Posterior cingulate gyrus (tissue), 11 donors: ENCODE data around the gene TRPT1.

ENCODE experiments used
- DNase-seq, 10 donors: peaks; one replicate each; pipeline versions ENCODE4 v3.0.0 to v3.0.0-alpha.2; 2020 to 2021; ENCODE audit warnings: mixed read lengths in 3 of 10
- intact Hi-C: fragments of 100-400 bp; cut with DNase I; formaldehyde crosslinking; loops from one replicate; pipeline ENCODE4 v1.15.1; 2023

Gene TRPT1

DNA sequence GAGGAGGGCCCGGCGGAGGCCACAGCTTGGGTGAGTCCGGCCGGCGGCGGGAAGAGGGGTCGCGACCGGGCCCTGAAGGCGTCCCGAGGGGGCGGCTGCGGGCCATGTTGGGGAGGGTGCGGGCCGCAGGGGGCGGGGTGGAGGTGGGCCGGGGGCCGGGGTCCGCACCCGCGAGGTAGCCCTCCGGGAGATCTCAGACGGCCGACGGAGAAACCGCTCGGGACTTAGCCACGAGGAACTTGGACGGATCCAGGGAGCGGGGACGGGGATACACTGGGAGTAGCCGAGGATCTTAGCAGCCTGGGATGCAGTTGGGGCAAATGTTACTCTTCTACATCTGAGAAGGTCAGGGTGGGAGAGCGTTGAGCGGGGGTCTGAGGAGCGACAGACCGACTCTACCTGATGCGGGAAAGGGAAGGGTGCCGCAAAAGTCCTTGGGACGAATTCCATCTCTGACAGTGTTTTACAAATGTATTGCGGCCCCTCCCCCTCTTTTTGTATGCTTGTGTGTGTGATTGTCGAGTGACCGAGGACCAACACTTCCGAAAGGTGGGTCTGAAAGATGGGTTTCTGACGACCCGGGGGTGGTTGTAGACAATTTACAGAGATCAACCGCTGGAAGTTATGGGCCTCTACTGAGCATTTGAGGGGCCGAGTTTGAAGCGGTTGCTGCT lies 39.4 kb downstream of the TRPT1 start:
- peak in 1 of 10 donors; percentile 70 for DNase-seq
- intact Hi-C loops, result loop anchor here (10.0 kb wide), 1 partner anchor 48 kb away; the partner anchor contains the start of genes DNAJC4 and VEGFB

DNA sequence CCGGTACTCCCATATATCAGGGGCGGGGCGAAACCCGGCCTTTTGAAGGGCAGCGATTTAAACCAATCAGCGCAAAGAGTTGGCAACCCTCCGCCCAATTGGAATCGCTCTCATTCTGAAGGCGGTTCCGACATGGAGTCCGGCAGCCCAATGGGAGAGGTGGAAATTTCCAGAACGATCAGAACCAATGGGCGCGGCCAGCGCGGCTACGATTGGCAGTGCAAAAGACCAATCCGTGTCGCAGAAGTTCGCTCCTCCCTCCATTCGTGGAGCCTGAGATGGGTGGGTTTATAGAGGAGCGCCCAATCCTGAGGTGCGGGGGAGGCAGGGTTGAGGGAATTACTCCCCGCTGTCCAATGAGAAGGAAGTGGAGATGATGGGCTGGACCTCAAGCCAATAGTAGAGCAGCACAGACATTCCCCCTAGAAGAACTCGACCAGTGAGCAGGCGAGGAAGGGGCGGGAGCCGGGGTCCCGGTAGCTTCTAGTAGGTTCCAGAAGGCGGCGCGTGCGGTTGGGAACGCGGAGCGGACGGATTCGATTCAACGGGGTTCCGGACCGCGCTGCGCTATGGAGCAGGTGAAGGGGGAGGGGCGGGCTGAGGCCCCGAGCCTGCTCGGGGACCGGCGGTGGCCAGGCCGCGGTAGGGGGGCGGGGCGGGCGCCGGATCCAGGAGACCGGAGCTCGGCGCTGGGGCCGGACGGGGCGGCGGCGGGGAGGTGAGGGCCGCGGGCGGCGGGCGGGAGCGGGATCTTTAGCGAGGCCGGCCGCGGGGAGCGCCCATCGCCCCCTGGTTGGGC lies 40.1 kb downstream of the TRPT1 start, which contains the start of gene STIP1:
TSS of gene STIP1 (plus strand) at position 479 of the 799 bp plus-strand sequence. CDS start at position 570, 91 bp downstream.
- intact Hi-C loops, result loop anchor here (10.0 kb wide), 1 partner anchor 49 kb away; the partner anchor contains the start of genes DNAJC4 and VEGFB
- DNase-seq, result peak; percentile 97 to 100 (median 99)

DNA sequence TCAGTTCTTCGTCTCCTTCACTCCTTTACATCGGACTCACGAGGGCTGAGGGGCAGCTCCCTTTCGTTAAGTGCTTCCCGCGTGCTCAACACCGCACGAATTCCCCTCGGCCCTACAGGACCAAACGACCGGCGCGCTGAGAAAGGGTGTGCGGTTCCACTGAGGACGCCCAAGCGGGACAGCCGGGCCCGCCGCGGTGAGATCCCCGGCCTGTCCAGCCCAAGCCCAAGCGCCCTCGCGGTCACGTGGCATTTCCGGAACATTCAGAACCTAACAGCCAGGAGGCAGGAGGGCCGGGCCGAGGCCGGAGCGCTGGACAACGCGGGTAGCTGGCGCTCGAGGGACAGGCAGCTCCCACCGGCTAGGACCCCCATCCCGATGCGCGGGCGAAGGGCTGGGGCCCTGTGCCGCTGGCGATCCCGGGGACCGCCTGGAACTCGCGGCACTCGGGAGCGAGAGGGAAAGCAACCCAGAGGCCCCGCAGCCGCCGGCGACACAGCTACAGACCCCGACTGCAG lies 40.8 kb downstream of the TRPT1 start:
- intact Hi-C loops, result loop anchor here (10.0 kb wide), 1 partner anchor 50 kb away; the partner anchor contains the start of genes DNAJC4 and VEGFB
- peak in 9 of 10 donors; percentile 71 to 96 (median 76) for DNase-seq

DNA sequence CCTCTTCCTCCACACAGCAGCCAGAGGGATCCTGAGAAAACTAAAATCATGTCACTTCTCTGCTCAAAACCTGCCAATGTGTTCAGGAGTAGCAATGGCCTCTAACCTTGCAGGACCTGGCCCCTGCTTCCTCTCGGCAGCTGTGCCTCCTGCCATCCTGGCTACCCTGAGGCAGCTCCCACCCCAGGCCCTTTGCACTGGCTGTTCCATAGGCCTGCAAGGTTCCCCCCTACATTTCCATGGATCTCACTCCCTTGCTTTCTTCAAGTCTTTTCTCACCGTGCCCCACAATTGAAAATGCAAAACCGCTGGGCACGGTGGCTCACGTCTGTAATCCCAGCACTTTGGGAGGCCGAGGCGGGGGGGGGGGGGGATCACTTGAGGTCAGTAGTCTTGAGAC lies 42.1 kb downstream of the TRPT1 start:
- intact Hi-C loops, result loop anchor here (10.0 kb wide), 1 partner anchor 51 kb away; the partner anchor contains the start of genes DNAJC4 and VEGFB
- DNase-seq, result peak in 2 of 10 donors; percentile 5 to 49

DNA sequence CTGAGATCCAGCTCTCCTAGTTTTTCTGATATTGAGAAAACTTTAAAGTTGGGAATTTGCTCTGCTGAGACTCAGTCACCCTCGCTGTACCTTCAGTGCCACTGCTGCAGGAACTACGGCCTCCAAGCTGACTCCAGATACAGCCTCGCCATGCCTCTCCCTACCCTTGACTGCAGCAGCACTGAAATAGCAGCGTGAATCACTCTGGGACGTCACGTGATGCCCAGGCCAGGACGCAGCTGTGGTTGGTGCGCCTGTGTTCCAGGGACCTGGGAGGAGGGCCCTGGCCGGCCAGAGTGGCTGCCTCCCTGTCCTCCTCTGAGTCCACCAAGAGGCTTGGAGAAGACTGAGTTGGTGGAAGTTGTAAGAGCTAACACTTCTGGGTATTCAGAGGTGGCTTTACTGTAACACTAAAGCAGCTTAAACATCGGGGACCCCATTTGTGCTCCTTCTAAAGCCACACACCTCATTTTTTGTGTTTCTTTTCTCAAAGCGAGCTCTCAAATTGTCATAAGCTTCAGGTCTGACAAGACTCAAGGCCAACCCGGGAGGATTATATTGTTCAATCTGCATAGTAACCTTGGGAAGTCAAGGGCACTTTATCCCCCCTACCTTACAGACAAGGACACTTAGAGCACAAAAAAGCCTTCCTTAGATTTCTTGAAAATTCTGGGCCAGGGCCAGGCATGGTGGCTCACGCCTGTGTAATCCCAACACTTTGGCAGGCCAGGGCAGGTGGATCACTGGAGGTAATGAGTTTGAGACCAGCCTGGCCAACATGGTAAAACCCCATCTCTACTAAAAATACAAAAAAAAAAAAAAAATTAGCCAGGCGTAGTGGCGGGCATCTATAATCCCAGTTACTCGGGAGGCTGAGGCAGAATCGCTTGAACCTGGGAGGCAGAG lies 44.2 kb downstream of the TRPT1 start:
- peak; percentile 89 to 99 (median 95) for DNase-seq
- intact Hi-C loops, result loop anchor here (10.0 kb wide), 1 partner anchor 53 kb away; the partner anchor contains the start of genes DNAJC4 and VEGFB

GRCh38 chr11:64180891-64181290 lies 45.1 kb downstream of the TRPT1 start:
- intact Hi-C loops, result loop anchor here (10.0 kb wide), 1 partner anchor 54 kb away; the partner anchor contains the start of genes DNAJC4 and VEGFB
- DNase-seq, result peak in 2 of 10 donors; percentile 7 to 17

DNA sequence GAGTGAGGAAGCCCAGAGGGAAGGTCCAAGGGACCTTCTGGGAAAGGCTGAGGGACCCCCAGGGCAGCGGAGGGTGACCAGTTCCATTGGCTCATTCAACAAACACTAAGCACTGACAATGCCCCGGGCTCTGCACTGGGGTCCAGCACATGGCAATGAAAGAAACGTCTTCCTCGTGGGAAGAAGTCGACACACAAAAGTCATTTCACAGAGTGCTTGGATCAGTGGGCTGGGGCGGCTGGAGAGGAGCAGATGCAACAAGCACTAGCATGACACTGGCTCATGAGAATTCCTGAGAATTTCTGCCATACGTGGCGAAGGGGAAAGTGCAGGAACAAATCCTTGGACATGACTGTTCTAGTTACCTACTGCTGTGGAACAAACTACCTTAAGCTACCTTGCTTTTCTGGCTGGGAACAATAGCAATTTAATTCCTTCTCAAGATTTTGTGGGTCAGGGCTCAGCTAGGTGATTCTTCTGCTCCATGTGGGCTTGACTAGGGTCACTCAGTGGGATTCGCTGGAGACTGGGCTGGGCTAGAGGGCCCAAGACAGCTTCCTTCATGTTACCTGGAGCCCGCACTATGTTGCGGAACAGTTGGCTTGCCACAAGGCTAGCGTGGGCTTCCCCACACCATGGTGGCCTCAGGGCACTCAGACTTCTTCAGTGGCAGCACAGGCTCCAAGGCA lies 46.9 kb downstream of the TRPT1 start:
- peak in 1 of 10 donors; percentile 62 for DNase-seq
- intact Hi-C loops, result no loop called here

DNA sequence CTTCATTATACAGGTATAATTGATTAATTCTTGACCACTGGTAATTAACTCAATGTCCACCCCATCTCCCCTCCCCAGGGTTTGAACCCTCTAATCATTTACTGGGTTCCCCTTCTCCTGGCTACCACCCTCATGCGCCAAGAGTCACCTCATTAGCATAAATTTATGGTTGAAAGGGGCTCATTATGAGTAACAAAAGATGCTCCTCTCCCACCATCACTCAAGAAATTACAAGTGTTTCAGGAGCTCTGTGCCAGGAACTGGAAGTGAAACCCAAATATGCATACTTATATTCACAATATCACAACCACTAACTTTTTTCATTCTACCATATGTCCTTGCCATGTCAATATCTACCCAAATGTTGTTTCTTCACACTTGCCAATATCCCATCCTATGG lies 47.8 kb downstream of the TRPT1 start:
- DNase-seq, result no peak
- intact Hi-C loops, result no loop called here

DNA sequence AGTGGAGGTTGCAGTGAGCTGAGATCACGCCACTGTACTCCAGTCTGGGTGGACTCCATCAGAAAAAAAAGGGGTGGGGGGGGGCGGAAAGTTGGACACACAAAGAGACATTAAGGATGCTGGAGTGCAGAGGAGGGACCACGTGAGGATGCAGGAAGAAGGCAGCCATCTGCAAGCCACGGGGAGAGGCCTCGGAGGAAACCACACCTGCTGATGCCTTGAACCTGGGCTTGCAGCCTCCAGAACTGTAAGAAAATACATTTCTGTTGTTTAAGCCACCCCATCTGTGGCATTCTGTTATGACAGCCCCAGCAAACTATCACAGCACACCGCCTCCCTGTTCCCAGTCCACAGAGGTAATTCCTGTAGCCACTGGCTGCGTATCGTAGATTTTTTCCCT lies 49.2 kb downstream of the TRPT1 start:
- peak in 3 of 10 donors; percentile 17 to 82 (median 54) for DNase-seq
- intact Hi-C loops, result no loop called here
